Effector memory CD4-positive, alpha-beta T cell (primary cell): Measurements from ENCODE around the gene RPL35A.
A peak's percentile ranks its signal among the peaks of the same experiment; 100 is the strongest.
"Not testable (repeated sequence)": the region's sequence is repeated elsewhere in the genome, so short reads cannot be mapped to it uniquely, and the experiment has no call there.

ENCODE experiments used
- DNase-seq, 3 donors: peaks; one replicate each; pipeline ENCODE4 v3.0.0-alpha.2; 2020
- H3K27ac ChIP-seq: 2 replicates; pipeline ENCODE4 v1.7.0; 2013; ENCODE audit warnings: mild to moderate bottlenecking, low read length, moderate library complexity; ENCODE audit not compliant: insufficient read depth, poor library complexity, severe bottlenecking
- H3K27me3 ChIP-seq: replicated peaks from 2 replicates; pipeline ENCODE4 v1.7.0; 2013; ENCODE audit warnings: mild to moderate bottlenecking, low read length; ENCODE audit not compliant: insufficient read depth, control insufficient read depth, poor library complexity, severe bottlenecking
- H3K36me3 ChIP-seq: 2 replicates; pipeline ENCODE4 v1.7.0; 2013; ENCODE audit warnings: mild to moderate bottlenecking, low read length, moderate library complexity; ENCODE audit not compliant: control insufficient read depth, insufficient read depth
- H3K4me1 ChIP-seq: 2 replicates; pipeline ENCODE4 v1.7.0; 2013; ENCODE audit warnings: low read length, mild to moderate bottlenecking; ENCODE audit not compliant: control insufficient read depth, insufficient read depth, poor library complexity, severe bottlenecking
- H3K4me3 ChIP-seq: 2 replicates; pipeline ENCODE4 v1.7.0; 2013; ENCODE audit warnings: low read length, low read depth, mild to moderate bottlenecking; ENCODE audit not compliant: insufficient read depth, poor library complexity, severe bottlenecking
- H3K9me3 ChIP-seq: 2 replicates; pipeline ENCODE4 v1.7.0; 2013; ENCODE audit warnings: mild to moderate bottlenecking, low read length, moderate library complexity; ENCODE audit not compliant: control insufficient read depth

RPL35A gene

DNA sequence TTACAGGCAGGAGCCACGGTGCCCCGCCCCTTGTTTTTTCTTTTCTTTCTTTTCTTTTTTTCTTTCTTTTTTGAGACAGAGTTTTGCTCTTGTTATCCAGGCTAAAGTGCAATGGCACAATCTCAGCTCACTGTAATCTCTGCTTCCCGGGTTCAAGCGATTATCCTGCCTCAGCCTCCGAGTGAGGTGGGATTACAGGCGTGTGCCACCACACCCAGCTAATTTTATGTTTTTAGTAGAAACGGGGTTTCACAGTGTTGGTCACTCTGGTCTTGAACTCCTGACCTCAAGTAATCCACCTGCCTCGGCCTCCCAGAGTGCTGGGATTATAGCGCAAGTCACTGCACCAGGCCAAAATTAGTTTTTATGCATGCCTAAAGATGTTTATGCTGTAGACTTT is 2.5 kb downstream of the RPL35A start:
- Histone ChIP-seq H3K9me3 (no peaks in the 10 kb centered on the region), H3K4me3 (no peak overlapping the region), H3K36me3 (peaks cover 48% of the 10 kb centered on the region), H3K4me1 (peaks cover 12% of the 10 kb centered on the region), H3K27me3 (no peaks in the 10 kb centered on the region), H3K27ac (no peak overlapping the region)
- DNase-seq: no peak

DNA sequence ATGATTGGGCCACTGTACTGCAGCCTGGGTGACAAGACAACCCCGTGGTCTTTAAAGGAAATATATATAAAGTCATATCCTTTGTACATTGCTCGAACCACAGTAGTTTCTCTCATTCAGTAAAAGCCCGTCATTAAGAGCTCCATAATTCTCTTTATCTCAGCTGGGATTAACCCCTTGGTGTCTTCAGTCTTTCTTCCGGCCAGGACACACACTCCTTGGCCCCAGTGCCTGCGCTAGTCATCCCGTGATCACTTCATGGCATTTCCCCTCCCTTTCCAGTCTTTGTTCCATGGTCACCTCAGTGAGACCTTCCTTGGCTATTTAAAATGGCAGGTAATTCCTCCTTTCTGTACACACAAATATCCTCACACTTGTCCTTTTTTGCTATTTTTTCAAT is 3.3 kb downstream of the RPL35A start:
- Histone ChIP-seq H3K4me3 (no peak overlapping the region), H3K9me3 (no peaks in the 10 kb centered on the region), H3K4me1 (peaks cover 12% of the 10 kb centered on the region), H3K27ac (no peak overlapping the region), H3K27me3 (no peaks in the 10 kb centered on the region), H3K36me3 (peaks cover 48% of the 10 kb centered on the region)
- no peak for DNase-seq

GRCh38 chr3:197953881-197954280 is 3.9 kb downstream of the RPL35A start:
- H3K4me1 ChIP-seq: peaks cover 12% of the 10 kb centered on the region
- no peak for DNase-seq
- H3K9me3 ChIP-seq: no peaks in the 10 kb centered on the region
- no peaks in the 10 kb centered on the region for H3K27me3 ChIP-seq
- H3K27ac ChIP-seq: no peak overlapping the region
- no peak overlapping the region for H3K4me3 ChIP-seq
- H3K36me3 ChIP-seq: peaks cover 48% of the 10 kb centered on the region

- DNase-seq: no peak
- peaks cover 48% of the 10 kb centered on the region for H3K36me3 ChIP-seq
- no peak overlapping the region for H3K27ac ChIP-seq
- H3K4me3 ChIP-seq: no peak overlapping the region
- H3K4me1 ChIP-seq: peaks cover 14% of the 10 kb centered on the region
- H3K27me3 ChIP-seq: no peaks in the 10 kb centered on the region
- no peaks in the 10 kb centered on the region for H3K9me3 ChIP-seq
Observed at GRCh38 chr3:197955892-197956477, 6.0 kb downstream of the RPL35A start.

GRCh38 chr3:197956626-197956988 is 6.6 kb downstream of the RPL35A start:
- Histone ChIP-seq H3K36me3 (peaks cover 48% of the 10 kb centered on the region), H3K4me1 (peaks cover 19% of the 10 kb centered on the region), H3K27ac (no peak overlapping the region), H3K27me3 (no peaks in the 10 kb centered on the region), H3K9me3 (no peaks in the 10 kb centered on the region), H3K4me3 (no peak overlapping the region)
- no peak for DNase-seq

GRCh38 chr3:197957790-197958133 is 7.8 kb downstream of the RPL35A start:
- H3K4me1 ChIP-seq: peaks cover 24% of the 10 kb centered on the region
- H3K27ac ChIP-seq: no peak overlapping the region

DNA sequence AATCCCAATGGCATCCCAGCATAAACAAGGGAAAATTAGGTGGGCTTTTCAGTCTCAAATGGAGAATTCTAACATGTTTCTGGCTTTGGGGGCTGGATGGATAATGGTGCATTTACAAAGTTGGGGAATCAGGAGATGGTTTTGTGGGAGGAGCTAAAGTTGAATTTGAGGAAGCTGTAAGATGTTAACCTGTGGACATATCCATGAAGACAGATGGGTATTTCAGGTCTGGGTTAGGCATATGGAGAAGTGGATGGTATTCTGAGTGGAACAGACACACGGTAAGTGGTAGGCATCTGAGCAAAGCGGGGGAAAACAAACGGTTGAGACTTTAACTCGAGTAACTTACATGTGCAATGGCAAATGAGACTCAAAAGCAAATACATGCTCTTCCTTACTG is 8.4 kb downstream of the RPL35A start:
- Histone ChIP-seq H3K4me3 (no peak overlapping the region), H3K4me1 (peaks cover 24% of the 10 kb centered on the region), H3K27me3 (no peaks in the 10 kb centered on the region), H3K27ac (no peak overlapping the region), H3K36me3 (peaks cover 36% of the 10 kb centered on the region), H3K9me3 (no peaks in the 10 kb centered on the region)
- DNase-seq: no peak

More at GRCh38 chr3:197957790-197958133, 7.8 kb downstream of the RPL35A start:
- no peaks in the 10 kb centered on the region for H3K27me3 ChIP-seq
- peaks cover 42% of the 10 kb centered on the region for H3K36me3 ChIP-seq
- H3K9me3 ChIP-seq: no peaks in the 10 kb centered on the region
- H3K4me3 ChIP-seq: no peak overlapping the region
- DNase-seq: no peak

- Histone ChIP-seq H3K4me1 (peaks cover 24% of the 10 kb centered on the region), H3K27ac (peak overlapping the region; percentile 60), H3K36me3 (peaks cover 31% of the 10 kb centered on the region)
- not testable (repeated sequence) for DNase-seq, H3K27me3 ChIP-seq, H3K9me3 ChIP-seq, H3K4me3 ChIP-seq
Observed at GRCh38 chr3:197958848-197959247, 8.9 kb downstream of the RPL35A start.

GRCh38 chr3:197959500-197959890 is 9.5 kb downstream of the RPL35A start:
- Histone ChIP-seq H3K27me3 (no peaks in the 10 kb centered on the region), H3K9me3 (no peaks in the 10 kb centered on the region), H3K4me3 (peak overlapping the region; percentile 94), H3K36me3 (peaks cover 25% of the 10 kb centered on the region), H3K4me1 (peaks cover 24% of the 10 kb centered on the region), H3K27ac (peak overlapping the region; percentile 60)
- no peak for DNase-seq

- peak within 1 kb of the TSS; percentile 88 for H3K27ac ChIP-seq
- peak; percentile 88 to 93 (median 92) for DNase-seq
- H3K4me1 ChIP-seq: peaks cover 24% of the 10 kb centered on the region
- peaks cover 19% of the 10 kb centered on the region for H3K36me3 ChIP-seq
- peak within 1 kb of the TSS; percentile 94 for H3K4me3 ChIP-seq
- no peaks in the 10 kb centered on the region for H3K27me3 ChIP-seq
- H3K9me3 ChIP-seq: no peaks in the 10 kb centered on the region
Observed at GRCh38 chr3:197959891-197960693, 10.1 kb downstream of the RPL35A start, which contains the start of gene LMLN. TSS of gene LMLN (plus strand) at chr3:197960217. CDS start at chr3:197960246, 29 bp downstream.
